ENCODE data around the gene OTUB2. TPM values are rescaled to one million over a fixed set of nuclear protein-coding genes. Genes with fewer than 3 reads are reported as not detected.

Gene OTUB2
- total and polyA plus RNA-seq, 4 donors = 0.28 to 0.92 (median 0.63) TPM

- Histone ChIP-seq H3K27ac (ENCODE audit: low read depth in 1 of 2, low read length in 2 of 2) (no peak overlapping the region), H3K36me3 (ENCODE audit: control insufficient read depth in 4 of 4, insufficient read depth in 3 of 4, low read depth in 1 of 4, low read length in 3 of 4) (no peaks in the 10 kb centered on the region), H3K4me1 (ENCODE audit: control insufficient read depth in 4 of 4, insufficient read depth in 4 of 4, low read length in 3 of 4) (peaks cover 2 to 19% (median 8%) of the 10 kb centered on the region in 4 donors), H3K27me3 (ENCODE audit: control insufficient read depth in 4 of 4, insufficient read depth in 4 of 4, low read length in 3 of 4) (no peaks in the 10 kb centered on the region), H3K4me3 (ENCODE audit: low read depth in 1 of 3, low read length in 3 of 3) (no peak overlapping the region), H3K9me3 (ENCODE audit: control insufficient read depth in 4 of 4, low read length in 3 of 4) (no peaks in the 10 kb centered on the region), H3K9ac (ENCODE audit: low read depth in 1 of 2, low read length in 2 of 2) (no peak overlapping the region)
- DNase-seq (ENCODE audit: low spot score) = no peak
- TF ChIP-seq HNF4A (conservative IDR thresholded peaks at IDR 0.05) = no peak
- TF ChIP-seq EGR1 (IDR thresholded peaks at IDR 0.05; ENCODE audit: low read depth in 2 of 2) = no peak
- no peak for TF ChIP-seq REST (IDR thresholded peaks at IDR 0.05)
- TF ChIP-seq RXRA (IDR thresholded peaks at IDR 0.05) = no peak
- TF ChIP-seq SP1 (IDR thresholded peaks at IDR 0.05) = no peak
- no peak for TF ChIP-seq RAD21 (IDR thresholded peaks at IDR 0.05)
- 75% methylated on average over 10 of the region's 10 CpGs for WGBS
These were observed 3.4 kb upstream of the OTUB2 start for GRCh38 chr14:94022532-94023411.

DNA sequence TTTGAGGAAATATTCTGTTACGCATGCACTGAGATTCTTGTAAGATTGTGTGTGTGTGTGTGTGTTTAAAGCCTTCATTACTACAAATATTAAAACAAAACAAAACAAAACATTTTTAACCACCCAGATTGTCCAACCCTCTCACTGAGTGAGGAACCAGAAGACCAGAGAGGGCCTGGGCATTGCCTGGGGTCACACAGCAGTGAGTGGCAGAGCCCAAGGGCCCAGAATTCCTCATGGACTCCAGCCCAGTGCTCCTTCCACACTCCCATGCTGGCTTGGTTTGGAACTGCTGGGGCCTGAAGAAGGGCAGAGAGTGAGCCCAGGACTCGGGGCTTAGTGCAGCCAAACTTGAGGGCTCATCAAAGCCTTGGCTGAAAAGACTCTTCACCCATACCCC is 1.6 kb upstream of the OTUB2 start:
- Histone ChIP-seq H3K27me3 (ENCODE audit: control insufficient read depth in 4 of 4, insufficient read depth in 4 of 4, low read length in 3 of 4) (no peaks in the 10 kb centered on the region), H3K4me1 (ENCODE audit: control insufficient read depth in 4 of 4, insufficient read depth in 4 of 4, low read length in 3 of 4) (peaks cover 2 to 19% (median 8%) of the 10 kb centered on the region in 4 donors), H3K9me3 (ENCODE audit: control insufficient read depth in 4 of 4, low read length in 3 of 4) (no peaks in the 10 kb centered on the region), H3K4me3 (ENCODE audit: low read depth in 1 of 3, low read length in 3 of 3) (no peak overlapping the region), H3K9ac (ENCODE audit: low read depth in 1 of 2, low read length in 2 of 2) (no peak overlapping the region), H3K27ac (ENCODE audit: low read depth in 1 of 2, low read length in 2 of 2) (no peak overlapping the region), H3K36me3 (ENCODE audit: control insufficient read depth in 4 of 4, insufficient read depth in 3 of 4, low read depth in 1 of 4, low read length in 3 of 4) (no peaks in the 10 kb centered on the region)
- DNase-seq (ENCODE audit: low spot score) = no peak
- WGBS = 94% methylated on average over 2 of the region's 2 CpGs
- TF ChIP-seq REST (IDR thresholded peaks at IDR 0.05) (no peak), FOXA2 (IDR thresholded peaks at IDR 0.05) (no peak)

GRCh38 chr14:94025720-94026119 is 420 bp upstream of the OTUB2 start:
- DNase-seq (ENCODE audit: low spot score) = no peak
- peak overlapping the region in 1 of 3 donors; percentile 74 for H3K4me3 ChIP-seq (ENCODE audit: low read depth in 1 of 3, low read length in 3 of 3)
- no peak overlapping the region for H3K27ac ChIP-seq (ENCODE audit: low read depth in 1 of 2, low read length in 2 of 2)
- WGBS = 65% methylated on average over 6 of the region's 6 CpGs
- H3K9me3 ChIP-seq (ENCODE audit: control insufficient read depth in 4 of 4, low read length in 3 of 4) = no peaks in the 10 kb centered on the region
- no peak overlapping the region for H3K9ac ChIP-seq (ENCODE audit: low read depth in 1 of 2, low read length in 2 of 2)
- H3K36me3 ChIP-seq (ENCODE audit: control insufficient read depth in 4 of 4, insufficient read depth in 3 of 4, low read depth in 1 of 4, low read length in 3 of 4) = no peaks in the 10 kb centered on the region
- no peaks in the 10 kb centered on the region for H3K27me3 ChIP-seq (ENCODE audit: control insufficient read depth in 4 of 4, insufficient read depth in 4 of 4, low read length in 3 of 4)
- peaks cover 2 to 19% (median 8%) of the 10 kb centered on the region in 4 donors for H3K4me1 ChIP-seq (ENCODE audit: control insufficient read depth in 4 of 4, insufficient read depth in 4 of 4, low read length in 3 of 4)
- TF ChIP-seq SP1 (IDR thresholded peaks at IDR 0.05) (no peak), JUND (IDR thresholded peaks at IDR 0.05) (no peak), TAF1 (conservative IDR thresholded peaks at IDR 0.05) (no peak), HNF4G (IDR thresholded peaks at IDR 0.05) (no peak), NR2F2 (IDR thresholded peaks at IDR 0.05) (no peak), EGR1 (IDR thresholded peaks at IDR 0.05; ENCODE audit: low read depth in 2 of 2) (no peak), HNF4A (conservative IDR thresholded peaks at IDR 0.05) (no peak), RAD21 (IDR thresholded peaks at IDR 0.05) (no peak), RXRA (IDR thresholded peaks at IDR 0.05) (no peak), FOXA1 (IDR thresholded peaks at IDR 0.05) (no peak), GABPA (IDR thresholded peaks at IDR 0.05 in 1 of 2, conservative IDR thresholded peaks at IDR 0.05 in 1 of 2) (no peak)
- TF ChIP-seq, protein P1, sequence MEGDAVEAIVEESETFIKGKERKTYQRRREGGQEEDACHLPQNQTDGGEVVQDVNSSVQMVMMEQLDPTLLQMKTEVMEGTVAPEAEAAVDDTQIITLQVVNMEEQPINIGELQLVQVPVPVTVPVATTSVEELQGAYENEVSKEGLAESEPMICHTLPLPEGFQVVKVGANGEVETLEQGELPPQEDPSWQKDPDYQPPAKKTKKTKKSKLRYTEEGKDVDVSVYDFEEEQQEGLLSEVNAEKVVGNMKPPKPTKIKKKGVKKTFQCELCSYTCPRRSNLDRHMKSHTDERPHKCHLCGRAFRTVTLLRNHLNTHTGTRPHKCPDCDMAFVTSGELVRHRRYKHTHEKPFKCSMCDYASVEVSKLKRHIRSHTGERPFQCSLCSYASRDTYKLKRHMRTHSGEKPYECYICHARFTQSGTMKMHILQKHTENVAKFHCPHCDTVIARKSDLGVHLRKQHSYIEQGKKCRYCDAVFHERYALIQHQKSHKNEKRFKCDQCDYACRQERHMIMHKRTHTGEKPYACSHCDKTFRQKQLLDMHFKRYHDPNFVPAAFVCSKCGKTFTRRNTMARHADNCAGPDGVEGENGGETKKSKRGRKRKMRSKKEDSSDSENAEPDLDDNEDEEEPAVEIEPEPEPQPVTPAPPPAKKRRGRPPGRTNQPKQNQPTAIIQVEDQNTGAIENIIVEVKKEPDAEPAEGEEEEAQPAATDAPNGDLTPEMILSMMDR (IDR thresholded peaks at IDR 0.05; ENCODE audit: low read depth, low read length, missing input control) = no peak
- TF ChIP-seq, protein P2, sequence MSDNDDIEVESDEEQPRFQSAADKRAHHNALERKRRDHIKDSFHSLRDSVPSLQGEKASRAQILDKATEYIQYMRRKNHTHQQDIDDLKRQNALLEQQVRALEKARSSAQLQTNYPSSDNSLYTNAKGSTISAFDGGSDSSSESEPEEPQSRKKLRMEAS (IDR thresholded peaks at IDR 0.05) = no peak
